Gastrocnemius medialis (tissue), 4 donors: ENCODE measurements around the gene TXLNG. TPM values are rescaled to one million over a fixed set of nuclear protein-coding genes. Genes with fewer than 3 reads are reported as not detected.
"Not testable (repeated sequence)": the region's sequence is repeated elsewhere in the genome, so short reads cannot be mapped to it uniquely, and the experiment has no call there.

Source experiments
- ATAC-seq, 2 donors: fragments of 150-250 bp; one replicate each; pipeline ENCODE4 v1.9.1; 2016
- DNase-seq, 2 donors: peaks; one replicate each; pipeline ENCODE4 v3.0.0-alpha.2; 2019
- H3K27ac ChIP-seq, 4 donors: fragments of 200-600 bp; sonication (generic); 1 replicate in 1 of 4; 2 replicates in 3 of 4; pipeline ENCODE4 v1.5.1; 2016 to 2018; ENCODE audit warnings: mild to moderate bottlenecking in 2 of 4, moderate library complexity in 1 of 4
- H3K27me3 ChIP-seq, 3 donors: fragments of 200-600 bp; sonication (generic) in 2 of 3; 1 replicate in 1 of 3; 2 replicates in 2 of 3; pipeline versions ENCODE4 v1.5.1 to v1.6.0; 2016 to 2019; ENCODE audit warnings: mild to moderate bottlenecking in 1 of 3, moderate library complexity in 1 of 3
- H3K36me3 ChIP-seq, 2 donors: fragments of 200-600 bp; sonication (generic) in 1 of 2; one replicate each; pipeline ENCODE4 v1.5.1; 2017 to 2018
- H3K4me1 ChIP-seq, 2 donors: fragments of 200-600 bp; sonication (generic) in 1 of 2; one replicate each; pipeline ENCODE4 v1.5.1; 2016 to 2017; ENCODE audit warnings: mild to moderate bottlenecking in 2 of 2
- H3K4me3 ChIP-seq, 4 donors: fragments of 200-600 bp; sonication (generic) in 3 of 4; 1 replicate in 1 of 4; 2 replicates in 3 of 4; pipeline ENCODE4 v1.5.1; 2016 to 2019; ENCODE audit warnings: mild to moderate bottlenecking in 2 of 4
- H3K9me3 ChIP-seq, 3 donors: fragments of 200-600 bp; sonication (generic) in 2 of 3; 1 replicate in 1 of 3; 2 replicates in 2 of 3; pipeline ENCODE4 v1.5.1; 2016 to 2019
- POLR2A ChIP-seq, 2 donors: fragments of 450-650 bp; IDR thresholded peaks; one replicate each; pipeline ENCODE4 v1.6.1; 2017; ENCODE audit warnings: antibody characterized with exemption in 2 of 2, mild to moderate bottlenecking in 2 of 2, moderate library complexity in 2 of 2
- in situ Hi-C, 4 donors: fragments of 200-750 bp; cut with MboI; loops; one replicate each; pipeline versions ENCODE4 v1.15.0 to v1.8.0; 2017; ENCODE audit warnings: low sequenced_read_pairs in 4 of 4
- intact Hi-C: fragments of 100-400 bp; cut with DNase I; formaldehyde crosslinking; loops from one replicate; pipeline ENCODE4 v1.15.1; 2023; ENCODE audit warnings: low total_unique reads
- total RNA-seq, 4 donors: library from RNA; depleted of rRNA; stranded (reverse); fragments of >200 nt; gene quantifications; one replicate each; pipeline versions ENCODE4 v1.1.0 to v1.2.3, GENCODE V29; 2016
- TF ChIP-seq, protein P1 (sequence below), 5 experiments: fragments of 450-650 bp in 3 of 5; fragments of 200-600 bp in 2 of 5; sonication (generic) in 2 of 5; IDR thresholded peaks in 4 of 5; conservative IDR thresholded peaks in 1 of 5; 1 replicate in 4 of 5; 2 replicates in 1 of 5; pipeline ENCODE4 v1.5.1; 2016 to 2019; ENCODE audit warnings: antibody characterized with exemption in 5 of 5, mild to moderate bottlenecking in 3 of 5, moderate library complexity in 3 of 5

Gene TXLNG
- total RNA-seq, 4 donors from 2014 or later, result 6.9 to 16.9 (median 9.6) TPM

DNA sequence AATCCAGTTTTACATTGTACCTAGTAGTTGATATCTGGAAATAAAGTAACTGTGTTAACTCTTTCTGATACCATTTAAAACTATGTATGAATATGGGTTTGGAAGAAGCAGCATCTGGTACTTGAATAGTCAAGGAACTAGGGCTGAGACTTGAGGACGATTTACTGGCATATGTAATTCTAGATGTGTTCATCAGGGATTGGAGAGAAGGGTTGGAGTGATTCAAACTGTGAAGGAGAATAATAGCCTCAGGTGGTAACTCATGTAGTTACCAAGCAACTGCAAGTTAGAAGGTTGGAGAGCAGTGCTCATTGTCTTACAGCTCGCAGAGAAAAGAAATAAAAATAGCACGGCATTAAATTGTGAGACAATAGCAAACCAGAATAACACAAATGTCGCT, 29.5 kb upstream of the TXLNG start:
- Histone ChIP-seq H3K9me3 (no peaks in the 10 kb centered on the region), H3K4me3 (no peak overlapping the region), H3K27me3 (no peaks in the 10 kb centered on the region), H3K36me3 (peaks cover 0 to 50% of the 10 kb centered on the region in 2 donors), H3K4me1 (no peaks in the 10 kb centered on the region), H3K27ac (no peak overlapping the region)
- intact Hi-C loops (no loop called here), in situ Hi-C loops (no loop called here)
- ATAC-seq (no peak), DNase-seq (no peak)
- no peak for TF ChIP-seq POLR2A (IDR thresholded peaks at IDR 0.05)
- TF ChIP-seq, protein P1, sequence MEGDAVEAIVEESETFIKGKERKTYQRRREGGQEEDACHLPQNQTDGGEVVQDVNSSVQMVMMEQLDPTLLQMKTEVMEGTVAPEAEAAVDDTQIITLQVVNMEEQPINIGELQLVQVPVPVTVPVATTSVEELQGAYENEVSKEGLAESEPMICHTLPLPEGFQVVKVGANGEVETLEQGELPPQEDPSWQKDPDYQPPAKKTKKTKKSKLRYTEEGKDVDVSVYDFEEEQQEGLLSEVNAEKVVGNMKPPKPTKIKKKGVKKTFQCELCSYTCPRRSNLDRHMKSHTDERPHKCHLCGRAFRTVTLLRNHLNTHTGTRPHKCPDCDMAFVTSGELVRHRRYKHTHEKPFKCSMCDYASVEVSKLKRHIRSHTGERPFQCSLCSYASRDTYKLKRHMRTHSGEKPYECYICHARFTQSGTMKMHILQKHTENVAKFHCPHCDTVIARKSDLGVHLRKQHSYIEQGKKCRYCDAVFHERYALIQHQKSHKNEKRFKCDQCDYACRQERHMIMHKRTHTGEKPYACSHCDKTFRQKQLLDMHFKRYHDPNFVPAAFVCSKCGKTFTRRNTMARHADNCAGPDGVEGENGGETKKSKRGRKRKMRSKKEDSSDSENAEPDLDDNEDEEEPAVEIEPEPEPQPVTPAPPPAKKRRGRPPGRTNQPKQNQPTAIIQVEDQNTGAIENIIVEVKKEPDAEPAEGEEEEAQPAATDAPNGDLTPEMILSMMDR (IDR thresholded peaks at IDR 0.05 in 4 of 5, conservative IDR thresholded peaks at IDR 0.05 in 1 of 5), result no peak

DNA sequence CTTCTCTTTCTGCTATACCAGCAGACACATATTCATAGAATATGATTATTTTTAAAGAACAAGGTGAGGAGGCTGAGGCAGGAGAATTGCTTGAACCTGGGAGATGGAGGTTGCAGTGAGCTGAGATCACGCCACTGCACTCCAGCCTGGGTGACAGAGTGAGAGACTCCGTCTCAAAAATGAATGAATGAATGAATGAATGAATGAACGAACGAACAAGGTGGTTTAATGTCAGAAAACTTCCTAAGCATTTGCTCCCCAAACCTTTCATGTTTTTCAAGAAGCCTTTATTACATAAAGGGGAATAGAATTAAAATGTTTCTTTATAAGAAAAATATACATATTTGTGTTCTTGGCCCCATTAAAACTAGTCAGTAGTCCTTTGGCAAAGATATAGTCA, 24.8 kb upstream of the TXLNG start:
- peaks cover 0 to 31% of the 10 kb centered on the region in 2 donors for H3K36me3 ChIP-seq
- H3K27ac ChIP-seq, ATAC-seq, in situ Hi-C loops, H3K9me3 ChIP-seq, H3K4me1 ChIP-seq, DNase-seq, H3K4me3 ChIP-seq, intact Hi-C loops, H3K27me3 ChIP-seq: not testable (repeated sequence)

DNA sequence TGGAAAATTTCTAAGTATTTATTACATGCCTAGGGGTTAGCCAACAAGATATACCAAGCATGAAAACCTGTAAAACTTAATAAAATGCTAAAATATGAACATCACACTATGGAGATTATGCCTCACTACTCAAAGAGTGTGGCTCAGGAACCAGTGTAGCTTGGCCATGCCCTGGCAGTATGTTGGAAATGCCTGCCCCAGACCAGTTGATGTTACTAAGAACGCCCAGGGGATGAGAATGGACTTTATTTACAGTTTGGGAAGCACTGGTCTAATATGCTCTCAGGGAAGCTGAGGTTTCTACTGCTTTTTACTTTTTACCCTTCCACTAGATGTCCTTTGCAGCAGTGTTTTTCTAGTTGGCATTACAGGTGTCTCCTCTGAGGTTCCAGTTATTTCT, 23.7 kb upstream of the TXLNG start:
- intact Hi-C loops (no loop called here), in situ Hi-C loops (no loop called here)
- H3K4me3 ChIP-seq, result no peak overlapping the region
- no peak overlapping the region for H3K27ac ChIP-seq
- DNase-seq, result no peak
- no peak for ATAC-seq
- H3K9me3 ChIP-seq, result no peaks in the 10 kb centered on the region
- no peaks in the 10 kb centered on the region for H3K4me1 ChIP-seq
- H3K27me3 ChIP-seq, result no peaks in the 10 kb centered on the region
- no peak for TF ChIP-seq POLR2A (IDR thresholded peaks at IDR 0.05)
- TF ChIP-seq, protein P1 (IDR thresholded peaks at IDR 0.05 in 4 of 5, conservative IDR thresholded peaks at IDR 0.05 in 1 of 5), result no peak
- peaks cover 0 to 21% of the 10 kb centered on the region in 2 donors for H3K36me3 ChIP-seq

DNA sequence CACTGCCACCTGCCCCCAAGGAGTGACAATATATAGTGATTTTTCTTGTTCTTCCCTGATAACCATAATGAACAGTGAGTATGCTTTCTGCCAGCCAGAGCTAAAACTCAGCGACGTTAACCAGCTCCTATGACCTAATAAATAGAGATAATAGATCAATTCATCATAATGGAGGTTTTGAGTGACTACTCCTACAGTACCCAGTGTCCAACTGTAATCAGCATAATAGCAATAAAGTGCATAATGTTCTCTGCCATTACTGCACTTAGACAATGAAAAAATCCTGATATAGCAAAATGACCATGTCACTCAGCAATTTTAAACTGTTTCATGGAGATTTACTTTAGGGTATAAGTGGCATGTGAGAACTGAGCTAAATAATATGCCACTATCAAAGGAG, 20.7 kb upstream of the TXLNG start:
- TF ChIP-seq POLR2A (IDR thresholded peaks at IDR 0.05), result no peak
- TF ChIP-seq, protein P1 (IDR thresholded peaks at IDR 0.05 in 4 of 5, conservative IDR thresholded peaks at IDR 0.05 in 1 of 5), result no peak
- H3K4me3 ChIP-seq, result no peak overlapping the region
- in situ Hi-C loops (no loop called here), intact Hi-C loops (no loop called here)
- ATAC-seq, result no peak
- peaks cover 0 to 7% of the 10 kb centered on the region in 2 donors for H3K36me3 ChIP-seq
- no peak for DNase-seq
- no peaks in the 10 kb centered on the region for H3K4me1 ChIP-seq
- H3K9me3 ChIP-seq, result no peaks in the 10 kb centered on the region
- no peak overlapping the region for H3K27ac ChIP-seq
- no peaks in the 10 kb centered on the region for H3K27me3 ChIP-seq

DNA sequence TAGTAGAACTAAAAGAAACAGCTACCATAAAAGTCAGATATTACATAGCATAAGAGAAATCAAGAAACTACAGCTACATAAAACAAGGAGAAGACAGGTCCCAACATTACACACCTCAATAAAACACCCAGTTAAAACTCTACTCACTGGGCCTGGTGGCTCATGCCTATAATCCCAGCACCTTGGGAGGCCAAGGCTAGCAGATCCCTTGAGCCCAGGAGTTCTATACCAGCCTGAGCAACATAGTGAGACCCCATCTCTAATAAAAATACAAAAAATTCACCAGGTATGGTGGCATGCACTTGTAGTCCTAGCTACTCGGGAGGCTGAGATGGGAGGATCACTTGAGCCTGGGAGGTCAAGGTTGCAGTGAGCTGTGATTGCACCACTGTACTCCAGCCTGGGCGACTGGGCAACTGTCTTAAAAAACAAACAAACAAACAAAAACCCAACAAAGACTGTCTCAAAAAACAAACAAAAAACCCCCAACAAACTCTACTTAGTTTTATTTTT, 15.2 kb upstream of the TXLNG start:
- no peak overlapping the region for H3K27ac ChIP-seq
- no peaks in the 10 kb centered on the region for H3K4me1 ChIP-seq
- in situ Hi-C loops (no loop called here), intact Hi-C loops (no loop called here)
- TF ChIP-seq, protein P1 (IDR thresholded peaks at IDR 0.05 in 4 of 5, conservative IDR thresholded peaks at IDR 0.05 in 1 of 5), result no peak
- TF ChIP-seq POLR2A (IDR thresholded peaks at IDR 0.05), result no peak
- DNase-seq (no peak), ATAC-seq (no peak)
- H3K9me3 ChIP-seq, result no peaks in the 10 kb centered on the region
- H3K36me3 ChIP-seq, result no peaks in the 10 kb centered on the region
- H3K4me3 ChIP-seq, result no peak overlapping the region
- no peaks in the 10 kb centered on the region for H3K27me3 ChIP-seq
